ENCODE results near the gene CXCL3.

Gene CXCL3

DNA sequence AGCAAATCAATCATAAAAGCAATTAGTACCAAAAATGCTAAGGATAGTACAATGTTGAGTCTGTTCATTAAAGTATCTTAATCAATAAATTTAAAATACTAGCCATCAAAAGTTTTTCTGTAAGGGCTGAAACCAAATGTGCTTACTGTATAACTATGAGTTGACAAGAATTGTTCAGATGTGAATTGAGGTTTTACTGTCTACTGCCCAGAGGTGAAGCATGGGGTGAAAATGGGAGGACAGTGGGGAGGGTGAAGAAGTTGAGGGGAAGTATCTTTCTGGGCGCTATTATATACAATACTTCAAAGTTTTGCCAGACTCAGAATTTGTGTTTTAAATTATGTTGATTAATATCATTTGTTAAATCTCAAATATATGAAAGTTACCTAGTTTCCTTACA, 46.4 kb downstream of the CXCL3 start:
- TF ChIP-seq SIN3A (IDR thresholded peaks at IDR 0.05; ENCODE audit: borderline replicate concordance, insufficient read depth, low read length) (no peak), FOXP2 (optimal IDR thresholded peaks at IDR 0.05; ENCODE audit: borderline replicate concordance, extremely low read depth, extremely low read length, insufficient read depth) (no peak), POLR2AphosphoS5 (IDR thresholded peaks at IDR 0.05; ENCODE audit: low read depth, low read length) (no peak), TAF1 (IDR thresholded peaks at IDR 0.05; ENCODE audit: borderline replicate concordance, insufficient read depth, low read length) (no peak)
- TF ChIP-seq, protein P1, sequence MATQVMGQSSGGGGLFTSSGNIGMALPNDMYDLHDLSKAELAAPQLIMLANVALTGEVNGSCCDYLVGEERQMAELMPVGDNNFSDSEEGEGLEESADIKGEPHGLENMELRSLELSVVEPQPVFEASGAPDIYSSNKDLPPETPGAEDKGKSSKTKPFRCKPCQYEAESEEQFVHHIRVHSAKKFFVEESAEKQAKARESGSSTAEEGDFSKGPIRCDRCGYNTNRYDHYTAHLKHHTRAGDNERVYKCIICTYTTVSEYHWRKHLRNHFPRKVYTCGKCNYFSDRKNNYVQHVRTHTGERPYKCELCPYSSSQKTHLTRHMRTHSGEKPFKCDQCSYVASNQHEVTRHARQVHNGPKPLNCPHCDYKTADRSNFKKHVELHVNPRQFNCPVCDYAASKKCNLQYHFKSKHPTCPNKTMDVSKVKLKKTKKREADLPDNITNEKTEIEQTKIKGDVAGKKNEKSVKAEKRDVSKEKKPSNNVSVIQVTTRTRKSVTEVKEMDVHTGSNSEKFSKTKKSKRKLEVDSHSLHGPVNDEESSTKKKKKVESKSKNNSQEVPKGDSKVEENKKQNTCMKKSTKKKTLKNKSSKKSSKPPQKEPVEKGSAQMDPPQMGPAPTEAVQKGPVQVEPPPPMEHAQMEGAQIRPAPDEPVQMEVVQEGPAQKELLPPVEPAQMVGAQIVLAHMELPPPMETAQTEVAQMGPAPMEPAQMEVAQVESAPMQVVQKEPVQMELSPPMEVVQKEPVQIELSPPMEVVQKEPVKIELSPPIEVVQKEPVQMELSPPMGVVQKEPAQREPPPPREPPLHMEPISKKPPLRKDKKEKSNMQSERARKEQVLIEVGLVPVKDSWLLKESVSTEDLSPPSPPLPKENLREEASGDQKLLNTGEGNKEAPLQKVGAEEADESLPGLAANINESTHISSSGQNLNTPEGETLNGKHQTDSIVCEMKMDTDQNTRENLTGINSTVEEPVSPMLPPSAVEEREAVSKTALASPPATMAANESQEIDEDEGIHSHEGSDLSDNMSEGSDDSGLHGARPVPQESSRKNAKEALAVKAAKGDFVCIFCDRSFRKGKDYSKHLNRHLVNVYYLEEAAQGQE (IDR thresholded peaks at IDR 0.05; ENCODE audit: insufficient read depth in 1 of 2, low read depth in 2 of 2, low read length in 2 of 2) = no peak

DNA sequence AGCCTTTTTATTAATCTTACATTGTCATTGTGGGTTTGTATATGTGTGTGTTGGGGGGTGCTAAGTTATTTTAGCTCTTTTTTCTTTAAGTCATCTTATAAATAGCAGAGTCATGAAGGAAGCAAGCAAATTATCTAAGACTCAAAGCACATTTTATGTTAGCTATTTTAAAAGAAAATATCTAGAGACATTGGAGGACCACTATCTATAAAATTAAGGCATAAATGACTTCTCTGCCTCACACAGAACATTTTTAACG, 46.8 kb downstream of the CXCL3 start:
- TF ChIP-seq POLR2AphosphoS5 (IDR thresholded peaks at IDR 0.05; ENCODE audit: low read depth, low read length) (no peak), SIN3A (IDR thresholded peaks at IDR 0.05; ENCODE audit: borderline replicate concordance, insufficient read depth, low read length) (no peak), TAF1 (IDR thresholded peaks at IDR 0.05; ENCODE audit: borderline replicate concordance, insufficient read depth, low read length) (no peak), FOXP2 (optimal IDR thresholded peaks at IDR 0.05; ENCODE audit: borderline replicate concordance, extremely low read depth, extremely low read length, insufficient read depth) (no peak)
- TF ChIP-seq, protein P1 (IDR thresholded peaks at IDR 0.05; ENCODE audit: insufficient read depth in 1 of 2, low read depth in 2 of 2, low read length in 2 of 2) = no peak

DNA sequence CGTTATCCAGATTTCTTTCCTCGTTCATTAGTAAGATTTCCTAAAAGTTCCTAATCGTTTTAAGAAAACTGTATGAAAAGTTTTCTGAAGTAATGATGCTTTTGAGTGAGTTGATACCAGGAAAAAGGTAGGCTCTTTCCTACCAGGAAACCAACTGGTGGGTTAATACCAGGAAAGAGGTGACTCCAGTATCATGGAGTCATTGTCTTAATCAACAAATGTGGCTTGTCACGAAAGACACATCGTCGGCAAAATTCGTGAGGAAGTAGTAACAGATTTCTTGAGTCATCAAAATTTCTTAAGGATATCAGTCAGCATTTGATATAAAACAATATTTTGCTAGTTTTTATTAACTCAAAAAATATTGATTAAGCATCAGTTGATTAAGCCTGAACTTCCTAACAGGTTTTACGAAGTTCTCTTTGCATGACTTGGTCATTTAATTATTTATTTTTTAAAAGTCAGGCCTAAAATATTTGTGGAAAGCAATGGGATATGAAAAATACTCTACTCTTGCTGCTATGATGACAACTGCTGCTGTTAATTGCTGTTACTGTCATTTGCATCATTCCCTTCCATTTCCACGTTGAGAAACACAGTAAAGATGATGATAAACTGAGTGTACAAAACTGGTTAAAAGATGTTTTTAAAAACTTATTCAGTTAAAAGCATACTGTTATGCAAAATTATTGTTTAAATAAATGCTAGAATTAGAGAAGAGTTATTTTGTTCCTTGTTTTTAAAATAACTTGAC, 47.3 kb downstream of the CXCL3 start:
- TF ChIP-seq FOXP2 (optimal IDR thresholded peaks at IDR 0.05; ENCODE audit: borderline replicate concordance, extremely low read depth, extremely low read length, insufficient read depth) (no peak), POLR2AphosphoS5 (IDR thresholded peaks at IDR 0.05; ENCODE audit: low read depth, low read length) (no peak), SIN3A (IDR thresholded peaks at IDR 0.05; ENCODE audit: borderline replicate concordance, insufficient read depth, low read length) (no peak), TAF1 (IDR thresholded peaks at IDR 0.05; ENCODE audit: borderline replicate concordance, insufficient read depth, low read length) (no peak)
- TF ChIP-seq, protein P1 (IDR thresholded peaks at IDR 0.05; ENCODE audit: insufficient read depth in 1 of 2, low read depth in 2 of 2, low read length in 2 of 2) = no peak

DNA sequence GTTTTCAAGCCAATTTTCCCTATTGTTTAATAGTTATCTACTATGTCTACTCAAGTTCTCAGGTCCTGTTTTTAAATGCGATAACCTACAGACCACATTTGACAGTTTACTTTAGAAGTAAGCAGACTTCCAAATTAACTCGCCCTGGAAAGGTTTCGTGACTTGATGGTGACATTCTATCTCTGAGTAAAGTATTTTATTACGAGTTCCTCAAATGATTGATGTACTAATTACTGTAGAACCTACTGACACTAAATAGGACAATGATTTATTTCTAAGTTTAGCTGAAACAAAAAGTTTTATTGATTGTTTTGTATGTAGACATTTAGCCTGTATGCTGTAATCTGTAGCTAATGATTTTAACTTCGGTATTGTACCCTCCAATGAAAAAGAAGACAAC, 48.6 kb downstream of the CXCL3 start:
- TF ChIP-seq POLR2AphosphoS5 (IDR thresholded peaks at IDR 0.05; ENCODE audit: low read depth, low read length) (no peak), SIN3A (IDR thresholded peaks at IDR 0.05; ENCODE audit: borderline replicate concordance, insufficient read depth, low read length) (no peak)
- TF ChIP-seq, protein P1 (IDR thresholded peaks at IDR 0.05; ENCODE audit: insufficient read depth in 1 of 2, low read depth in 2 of 2, low read length in 2 of 2) = no peak

DNA sequence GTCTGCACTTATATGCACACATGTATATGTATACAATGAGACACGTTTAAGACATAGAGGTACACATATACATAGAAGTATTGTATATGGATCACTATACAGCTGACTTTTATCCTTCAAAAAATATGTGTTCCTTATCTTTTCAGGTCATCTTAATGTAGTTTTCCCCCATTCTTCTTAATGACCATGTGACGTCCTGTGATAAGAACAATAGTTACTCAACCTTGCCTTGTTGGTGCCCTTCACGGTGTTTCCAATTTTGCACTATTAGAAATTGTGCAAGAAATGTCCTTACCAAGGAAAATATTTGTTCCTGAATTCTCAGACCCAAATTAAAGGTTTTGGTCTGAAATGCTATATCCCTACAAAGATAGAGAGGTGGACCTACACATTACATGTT, 49.5 kb downstream of the CXCL3 start:
- TF ChIP-seq TAF1 (IDR thresholded peaks at IDR 0.05; ENCODE audit: borderline replicate concordance, insufficient read depth, low read length) (no peak), SIN3A (IDR thresholded peaks at IDR 0.05; ENCODE audit: borderline replicate concordance, insufficient read depth, low read length) (no peak), POLR2AphosphoS5 (IDR thresholded peaks at IDR 0.05; ENCODE audit: low read depth, low read length) (no peak), FOXP2 (optimal IDR thresholded peaks at IDR 0.05; ENCODE audit: borderline replicate concordance, extremely low read depth, extremely low read length, insufficient read depth) (no peak)
- TF ChIP-seq, protein P1 (IDR thresholded peaks at IDR 0.05; ENCODE audit: insufficient read depth in 1 of 2, low read depth in 2 of 2, low read length in 2 of 2) = no peak
